NCI-H69 (cell line): ENCODE results near the gene CAPN14.
A peak's percentile ranks its signal among the peaks of the same experiment; 100 is the strongest.

Source experiments
- DNase-seq: peaks from one replicate; lab custom pipeline; 2025; lab: John Stamatoyannopoulos, UW

Gene CAPN14

DNA sequence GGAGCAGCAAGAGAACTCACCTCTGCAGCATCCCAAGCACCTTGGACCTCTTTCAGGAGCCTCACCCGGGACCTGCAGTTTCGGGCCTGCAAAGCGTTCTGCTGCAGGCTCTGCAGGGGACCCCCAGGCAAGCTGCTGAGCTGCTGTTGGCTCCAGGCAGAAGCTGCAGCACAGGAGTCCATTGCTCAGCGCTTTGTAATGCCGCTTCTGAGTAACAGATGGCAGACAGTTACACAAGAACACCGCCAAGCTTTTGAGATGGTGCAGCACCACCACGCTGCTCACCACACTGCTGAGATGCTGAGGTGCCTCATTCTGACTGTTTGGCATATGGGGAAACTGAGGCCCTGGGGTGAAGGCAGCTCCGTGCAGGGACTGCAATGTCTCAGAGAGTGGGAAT lies 77.2 kb downstream of the CAPN14 start:
- DNase-seq: peak; percentile 1

DNA sequence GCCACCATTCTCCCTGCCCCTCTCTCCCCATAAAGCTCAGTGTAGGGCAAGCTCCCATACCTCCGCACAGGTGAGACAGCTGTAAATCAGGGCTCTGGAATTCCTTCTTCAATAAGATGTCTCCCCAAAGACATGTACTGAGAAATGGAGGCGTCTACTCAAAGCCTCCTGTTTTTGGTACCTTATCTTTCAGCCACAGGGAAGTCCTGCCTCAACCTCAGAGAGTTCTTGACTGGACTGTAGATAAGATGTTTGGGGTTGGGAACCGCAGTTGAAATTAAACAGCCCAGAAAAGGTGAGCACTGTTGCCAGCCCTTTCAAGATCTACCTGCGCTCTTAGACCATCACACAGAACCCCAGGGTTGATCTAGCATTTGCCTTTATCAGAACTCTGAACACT lies 77.6 kb downstream of the CAPN14 start:
- no peak for DNase-seq

- DNase-seq: peak; percentile 59
Observed at GRCh38 chr2:31138037-31138962, 79.0 kb downstream of the CAPN14 start, which contains the start of gene GALNT14. TSS of gene GALNT14 (minus strand) at chr2:31138440. CDS start at chr2:31138086, 354 bp downstream.

DNA sequence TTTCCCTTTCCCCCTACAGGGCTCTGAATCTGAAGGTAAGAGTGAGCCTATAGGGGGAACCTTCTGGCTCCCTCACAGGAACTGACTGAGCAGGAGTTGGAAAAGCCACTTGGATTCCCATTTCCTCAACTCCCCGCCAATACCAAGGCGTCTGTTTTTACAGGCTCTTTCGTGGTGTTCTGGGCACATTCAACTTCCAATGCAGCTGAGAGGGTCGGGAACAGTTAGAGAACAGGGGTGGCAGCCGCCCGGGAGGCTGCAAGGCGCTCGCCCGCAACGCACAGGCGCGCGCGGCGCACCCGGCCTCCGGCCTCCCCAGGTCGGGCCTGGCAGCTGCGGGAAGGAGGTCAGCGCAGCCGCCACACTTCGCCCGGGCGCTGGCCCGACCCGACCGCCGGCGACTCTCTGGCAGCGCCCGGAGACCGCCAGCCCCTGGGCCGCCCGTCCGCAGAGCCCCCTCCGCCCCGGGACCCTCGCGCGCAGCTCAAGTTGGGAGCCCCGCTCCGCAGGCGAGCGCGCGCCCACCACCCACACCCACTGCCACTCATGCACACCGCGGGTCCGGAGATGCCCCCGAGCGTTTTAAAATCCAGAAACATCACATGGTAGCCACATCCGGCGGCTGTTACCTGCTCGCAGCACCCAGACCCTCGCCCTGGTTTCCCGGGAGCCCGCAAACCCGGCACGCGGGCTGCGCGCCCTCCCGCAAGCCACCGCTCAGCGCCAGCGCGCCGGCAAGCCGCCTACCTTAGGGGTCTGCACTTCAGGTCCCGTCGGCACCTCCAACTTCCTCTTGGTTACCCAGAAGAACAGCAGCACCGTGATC lies 79.9 kb downstream of the CAPN14 start:
- peak; percentile 23 for DNase-seq

GRCh38 chr2:31136732-31137131 lies 80.6 kb downstream of the CAPN14 start:
- peak; percentile 9 for DNase-seq

- no peak for DNase-seq
Observed at GRCh38 chr2:31136000-31136399, 81.3 kb downstream of the CAPN14 start.

- DNase-seq: no peak
Observed at GRCh38 chr2:31134480-31134879, 82.8 kb downstream of the CAPN14 start.

GRCh38 chr2:31132786-31133185 lies 84.5 kb downstream of the CAPN14 start:
- DNase-seq: no peak

GRCh38 chr2:31131871-31132270 lies 85.4 kb downstream of the CAPN14 start:
- no peak for DNase-seq

DNA sequence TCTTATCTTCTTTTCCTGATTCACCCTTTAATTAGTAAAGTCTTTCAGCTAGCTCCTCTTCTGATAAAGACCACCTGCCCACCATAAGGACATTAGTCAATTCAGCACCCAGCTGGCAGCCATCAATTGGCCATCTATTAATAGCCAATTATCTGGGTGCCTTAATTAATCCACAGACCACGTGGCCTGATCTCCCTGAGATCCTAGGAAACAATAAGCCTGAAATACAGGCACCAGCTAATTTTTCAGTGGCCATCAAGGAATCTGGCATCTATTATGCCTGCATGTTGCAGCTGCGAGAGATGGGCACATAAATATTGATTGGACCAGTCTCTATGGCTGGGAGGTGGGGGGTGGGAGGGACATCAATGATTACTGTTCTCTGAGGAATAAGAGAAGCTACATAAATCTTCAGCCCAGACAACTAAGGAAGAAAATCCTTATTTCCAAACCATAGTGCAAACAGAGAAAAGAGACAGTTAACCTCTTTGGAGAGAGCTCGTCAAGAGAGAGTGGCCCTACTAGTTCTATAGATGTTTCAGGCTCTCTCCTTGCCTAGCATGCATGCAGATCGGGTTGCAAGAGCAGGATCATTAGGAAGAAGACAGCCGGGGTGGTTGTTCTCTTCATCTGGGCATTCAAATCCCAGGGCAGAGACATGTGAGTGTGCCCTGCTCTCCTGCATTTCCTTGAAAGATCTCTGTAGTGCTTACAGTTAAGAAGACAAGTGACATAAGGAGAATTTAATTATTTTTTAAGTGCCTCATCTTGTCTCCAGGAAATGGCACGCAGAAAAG lies 87.7 kb downstream of the CAPN14 start:
- DNase-seq: no peak

DNA sequence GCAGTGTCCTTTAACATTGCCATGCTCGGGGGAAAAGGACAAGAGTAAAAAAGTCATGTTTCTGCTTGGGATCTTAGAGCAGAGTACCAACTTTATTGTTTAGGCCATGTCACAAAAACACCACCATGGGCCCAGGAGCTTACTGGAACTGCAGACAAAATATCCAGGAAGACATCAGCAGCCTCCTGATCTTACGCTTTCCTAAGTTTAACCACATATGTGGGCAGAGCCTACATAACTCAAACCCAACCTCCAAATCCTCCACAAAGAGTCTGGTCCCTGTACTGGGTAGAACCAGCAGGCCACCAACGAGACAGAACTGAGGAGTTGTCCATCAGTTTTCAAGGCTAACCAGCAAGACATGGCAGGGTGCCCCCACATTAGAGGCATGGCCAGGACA lies 89.4 kb downstream of the CAPN14 start:
- no peak for DNase-seq

DNA sequence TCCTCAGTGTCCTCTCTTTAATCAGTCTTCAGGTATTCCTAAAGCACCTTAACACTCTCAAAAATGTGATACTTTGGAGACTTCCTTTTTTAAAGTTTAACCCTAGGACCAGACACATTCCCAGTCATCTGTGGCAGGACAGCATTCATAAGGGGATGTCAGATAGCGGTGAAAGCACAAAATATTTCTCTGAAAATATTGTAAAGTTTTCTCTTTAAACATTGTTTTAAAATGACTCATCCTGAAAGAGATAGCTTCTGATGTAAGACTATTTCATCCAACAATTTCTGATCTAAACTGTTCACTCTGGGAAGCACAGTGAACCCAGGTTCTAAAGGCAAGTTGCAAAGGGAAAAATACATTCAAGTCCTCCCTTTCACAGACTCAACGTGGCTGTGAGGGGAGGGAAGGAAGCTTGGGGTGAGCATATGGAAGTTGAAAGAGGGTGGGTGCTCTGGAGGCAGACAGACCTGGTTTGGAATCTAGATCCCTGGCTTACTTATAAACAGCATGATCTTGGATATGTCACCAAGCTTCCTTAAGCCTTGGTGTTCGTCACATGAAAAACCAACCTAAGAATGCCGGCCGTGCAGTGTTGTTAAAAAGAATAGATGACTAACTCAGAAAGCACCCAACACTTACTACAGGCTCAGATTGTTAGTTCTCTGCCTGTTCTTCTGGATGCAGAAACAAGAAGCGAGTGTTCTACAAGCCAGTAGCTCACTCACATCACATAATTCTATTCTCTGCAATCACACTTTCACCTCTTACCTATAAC lies 91.2 kb downstream of the CAPN14 start:
- DNase-seq: no peak

- no peak for DNase-seq
Observed at GRCh38 chr2:31124904-31125303, 92.4 kb downstream of the CAPN14 start.
